Activated naive CD8-positive, alpha-beta T cell treated with anti-CD3 and anti-CD28 coated beads, Interleukin-2, amount 50 U/mL, for 24 hours (primary cell): ENCODE results near the gene USO1.

Source experiments
- ATAC-seq: fragments of 150-1000 bp; cut with Tn5 transposase; one replicate; pipeline ENCODE4 v1.10.0; 2021
- DNase-seq: peaks from one replicate; pipeline ENCODE4 v3.0.0; 2021
- H3K27ac Mint-ChIP-seq: one replicate; pipeline ENCODE4 v1.8.0; 2021; ENCODE audit warnings: mild to moderate bottlenecking, mixed read lengths
- H3K27me3 Mint-ChIP-seq: one replicate; pipeline ENCODE4 v1.8.0; 2021; ENCODE audit warnings: mixed read lengths
- H3K36me3 Mint-ChIP-seq: one replicate; pipeline ENCODE4 v1.8.0; 2021; ENCODE audit warnings: low read depth, mixed read lengths
- H3K4me1 Mint-ChIP-seq: one replicate; pipeline ENCODE4 v1.8.0; 2021; ENCODE audit warnings: mixed read lengths
- H3K4me3 Mint-ChIP-seq: one replicate; pipeline ENCODE4 v1.8.0; 2021; ENCODE audit warnings: mild to moderate bottlenecking, moderate library complexity, mixed read lengths
- H3K9me3 Mint-ChIP-seq: one replicate; pipeline ENCODE4 v1.8.0; 2021; ENCODE audit warnings: mixed read lengths

The USO1 gene

GRCh38 chr4:75860606-75861005, 136.2 kb downstream of the USO1 start:
- no peaks in the 10 kb centered on the region for H3K36me3 Mint-ChIP-seq
- H3K4me3 Mint-ChIP-seq, result no peak overlapping the region
- DNase-seq, result no peak
- no peak for ATAC-seq
- no peaks in the 10 kb centered on the region for H3K27me3 Mint-ChIP-seq
- H3K4me1 Mint-ChIP-seq, result no peaks in the 10 kb centered on the region
- no peak overlapping the region for H3K27ac Mint-ChIP-seq
- H3K9me3 Mint-ChIP-seq, result no peaks in the 10 kb centered on the region
